NCI-H187 (cell line): ENCODE results near the gene FAM3A.
A peak's percentile ranks its signal among the peaks of the same experiment; 100 is the strongest.

Experiments
- DNase-seq, 2 experiments: peaks; one replicate each; lab custom pipeline; 2025; lab: John Stamatoyannopoulos, UW

FAM3A gene

DNA sequence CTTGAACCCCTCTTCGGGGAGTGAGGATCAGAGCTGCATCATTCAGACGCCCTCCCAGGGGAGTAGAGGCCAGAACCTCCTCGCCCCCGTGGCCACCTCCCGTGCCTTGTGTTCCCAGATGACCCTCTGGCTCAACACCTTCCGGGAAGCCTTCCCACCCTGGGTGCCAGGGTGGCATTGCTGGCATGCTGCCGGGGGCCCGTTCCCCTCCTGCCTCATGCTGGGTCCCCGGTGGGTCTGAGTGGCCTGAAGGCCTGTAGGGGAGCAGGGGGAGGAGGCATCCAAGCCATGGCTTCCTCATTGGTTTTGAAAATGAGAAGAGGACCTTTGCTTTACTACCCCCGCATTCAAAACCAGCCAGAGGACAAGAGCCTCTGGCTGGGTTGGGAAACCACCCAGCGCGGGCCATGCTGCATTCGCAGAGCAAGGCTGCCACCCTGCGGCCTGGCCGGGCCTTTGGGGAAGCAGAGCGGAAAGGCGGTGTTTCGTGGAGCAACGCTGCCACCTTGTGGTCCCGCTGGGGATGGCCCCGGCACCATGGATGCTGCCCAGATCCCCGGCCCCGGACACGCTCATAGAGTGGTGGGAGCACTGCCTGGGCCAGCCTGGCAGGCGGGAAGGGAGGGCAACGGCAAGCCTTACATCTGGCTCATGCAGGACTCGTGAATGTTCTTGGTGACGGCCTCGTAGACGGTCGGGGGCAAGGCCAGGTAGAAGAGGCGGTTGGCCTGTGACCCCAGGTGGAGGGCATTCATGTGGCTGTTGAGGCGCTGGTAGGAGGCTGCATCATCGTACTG, 18.7 kb upstream of the FAM3A start:
- peak; percentile 77 to 86 for DNase-seq

DNA sequence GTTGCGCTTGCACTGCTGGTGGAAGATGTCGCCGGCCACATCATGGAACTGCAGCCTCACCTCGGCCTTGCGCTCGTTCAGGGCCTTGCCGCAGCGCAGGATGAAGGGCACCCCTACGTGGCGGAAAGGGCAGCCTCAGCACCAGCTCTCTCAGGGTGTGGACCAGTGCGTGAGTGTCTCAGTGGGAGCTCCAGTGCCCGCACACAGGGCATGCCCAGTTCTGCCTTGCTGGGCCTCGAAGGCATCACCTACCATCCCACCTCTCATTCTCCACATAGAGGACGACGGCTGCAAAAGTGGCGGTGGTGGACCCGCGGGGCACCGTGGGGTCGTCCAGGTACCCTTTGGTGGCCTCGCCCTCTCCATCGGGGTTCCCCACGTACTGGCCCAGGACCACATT, 16.7 kb upstream of the FAM3A start:
- DNase-seq = no peak

DNA sequence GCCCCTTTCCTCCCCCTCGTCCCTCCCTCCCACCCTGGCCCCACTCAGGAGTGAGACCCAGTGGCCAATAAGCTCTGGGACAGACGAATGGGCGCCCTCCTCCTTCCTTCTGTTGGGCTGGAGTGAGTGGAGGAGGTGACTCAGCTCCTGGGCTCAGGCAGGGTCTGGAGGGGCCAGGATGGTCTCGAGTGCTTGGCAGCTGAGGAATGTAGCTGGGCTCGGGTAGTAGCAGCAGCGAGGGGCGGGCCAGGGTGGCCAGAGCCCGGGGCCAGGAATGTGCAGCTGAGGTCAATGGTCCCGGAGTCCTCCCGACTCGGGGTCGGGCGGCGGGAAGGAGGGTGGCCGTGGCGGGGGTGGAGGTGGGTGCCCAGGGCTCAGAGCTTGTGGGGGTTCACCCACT, 15.6 kb upstream of the FAM3A start:
- no peak for DNase-seq

DNA sequence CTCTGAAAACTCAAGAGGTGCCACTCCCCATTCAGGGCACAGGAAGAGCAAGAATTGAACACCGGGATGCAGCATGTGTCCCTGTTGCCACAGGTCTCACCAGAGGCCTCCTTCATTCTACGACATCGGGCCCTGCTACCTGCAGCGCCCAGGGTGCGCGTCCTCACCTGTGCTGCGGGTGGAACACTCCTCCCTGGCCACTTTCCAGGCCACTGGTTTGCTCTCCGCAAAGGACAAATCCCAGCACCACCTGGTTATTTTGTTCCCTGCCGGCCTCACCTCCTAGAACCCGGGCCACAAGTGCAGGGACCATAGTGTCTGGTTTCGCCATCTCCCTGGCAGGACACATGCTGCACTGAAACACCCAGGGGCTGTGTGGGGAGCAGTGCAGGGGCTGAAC, 14.3 kb upstream of the FAM3A start:
- DNase-seq = no peak

DNA sequence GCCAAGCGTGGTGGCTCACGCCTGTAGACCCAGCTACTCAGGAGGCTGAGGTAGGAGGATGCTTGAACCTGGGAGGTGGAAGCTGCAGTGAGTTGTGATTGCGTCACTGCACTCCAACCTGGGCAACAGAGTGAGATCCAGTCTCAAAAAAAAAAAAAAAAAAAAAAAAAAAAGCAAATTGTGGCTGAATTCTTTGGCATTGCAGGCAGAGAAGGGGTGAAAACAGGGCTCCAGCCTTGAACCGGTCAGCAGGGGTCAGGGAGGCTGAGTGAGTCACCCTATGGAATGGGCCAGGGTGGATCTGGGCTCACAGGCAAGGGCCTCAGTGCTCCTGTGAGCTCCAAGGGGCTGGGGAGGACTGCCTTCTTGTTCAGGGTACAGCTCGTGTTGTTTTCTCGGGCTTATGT, 13.2 kb upstream of the FAM3A start:
- DNase-seq = no peak

DNA sequence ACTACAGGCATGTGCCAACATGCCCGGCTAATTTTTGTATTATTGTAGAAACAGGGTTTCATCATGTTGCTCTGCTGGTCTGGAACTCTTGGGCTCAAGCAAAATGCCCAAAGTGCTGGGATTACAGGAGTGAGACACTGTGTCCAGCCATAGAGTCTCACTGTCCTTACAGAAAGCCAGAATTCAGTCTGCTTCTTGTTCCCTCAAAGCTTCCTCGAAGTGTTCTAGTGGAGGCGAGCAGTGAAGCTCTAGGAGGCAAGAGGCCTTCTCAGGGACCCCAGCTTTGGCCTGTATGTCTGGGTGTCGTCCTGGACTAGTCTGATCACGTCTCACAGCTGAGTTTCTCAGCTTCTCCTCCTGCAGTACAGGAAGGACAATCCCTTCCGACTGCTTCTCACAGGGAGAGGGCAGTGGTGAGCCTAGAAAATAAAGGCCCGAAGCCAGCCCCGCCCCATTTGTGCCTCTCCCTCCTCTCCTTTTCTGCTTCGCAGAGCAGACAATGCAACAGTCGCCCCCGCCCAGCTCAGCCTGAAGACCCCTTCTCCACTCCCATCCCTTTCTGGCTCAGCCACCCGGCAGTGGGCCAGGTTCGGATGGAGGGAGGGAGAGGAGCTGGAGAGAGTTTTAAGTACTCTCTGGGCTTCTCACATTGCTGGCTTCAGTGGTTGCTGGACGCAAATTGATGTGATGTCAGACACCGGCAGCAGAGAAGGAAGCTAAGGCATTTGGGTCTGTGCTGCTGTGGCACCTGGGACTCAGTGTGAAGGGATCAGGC, 11.1 kb upstream of the FAM3A start:
- peak; percentile 26 to 60 for DNase-seq

DNA sequence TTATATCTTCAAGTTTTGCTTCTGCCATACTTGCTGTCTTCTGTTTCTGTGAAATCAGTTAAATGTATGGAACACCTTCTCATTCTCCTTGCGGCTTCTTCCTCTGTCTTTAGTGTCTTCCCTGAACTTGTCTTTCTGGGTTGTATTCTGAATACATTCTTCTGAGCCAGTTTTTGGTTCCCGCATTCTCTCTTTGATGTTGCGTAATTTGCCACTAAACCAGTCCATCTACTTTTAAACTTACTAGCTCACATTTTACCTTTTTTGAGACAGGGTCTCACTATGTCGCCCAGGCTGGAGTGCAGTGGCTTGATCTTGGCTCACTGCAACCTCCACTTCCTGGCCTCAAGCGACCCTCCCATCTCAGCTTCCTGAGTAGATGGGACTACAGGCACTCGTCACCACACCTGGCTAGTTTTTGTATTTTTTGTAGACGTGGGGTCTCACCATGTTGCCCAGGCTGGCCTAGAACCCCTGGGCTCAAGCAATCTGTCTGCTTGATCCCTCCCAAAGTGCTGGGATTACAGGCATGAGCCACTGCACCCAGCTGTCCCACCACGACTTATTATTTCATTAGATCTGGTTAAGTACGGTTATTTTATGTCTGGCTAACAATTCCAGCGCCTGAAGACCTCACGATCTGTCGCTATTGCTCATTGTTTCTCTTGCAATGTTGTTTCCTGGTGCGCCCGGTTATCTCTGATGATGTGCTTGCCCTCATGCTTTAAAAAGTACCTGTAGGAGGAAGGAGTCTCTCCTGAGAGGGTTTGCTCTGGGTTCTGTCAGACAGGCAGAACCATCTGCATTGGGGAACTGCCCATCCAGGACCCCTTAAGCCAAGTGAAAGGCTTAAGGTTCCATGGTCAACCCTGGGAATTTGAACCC, 9.8 kb upstream of the FAM3A start:
- DNase-seq = no peak

DNA sequence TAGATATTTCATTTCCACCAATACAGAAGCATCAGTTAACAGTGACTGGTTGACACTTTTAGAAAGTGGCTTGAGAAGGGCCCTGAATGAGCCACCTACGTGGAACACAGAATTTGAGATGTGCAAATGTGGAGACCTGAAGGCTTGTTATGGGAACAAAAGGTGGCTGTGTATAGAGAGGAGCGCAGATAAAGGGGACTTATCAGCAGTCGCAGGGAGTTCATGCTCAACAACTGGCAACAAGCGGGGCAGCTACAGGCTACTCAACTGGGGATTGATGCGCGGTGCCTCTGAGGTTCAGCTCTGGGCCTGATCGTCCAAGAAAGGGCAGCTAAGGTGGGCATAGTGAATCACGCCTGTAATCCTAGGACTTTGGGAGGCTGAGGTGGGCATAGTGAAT, 3.4 kb upstream of the FAM3A start:
- DNase-seq = no peak

DNA sequence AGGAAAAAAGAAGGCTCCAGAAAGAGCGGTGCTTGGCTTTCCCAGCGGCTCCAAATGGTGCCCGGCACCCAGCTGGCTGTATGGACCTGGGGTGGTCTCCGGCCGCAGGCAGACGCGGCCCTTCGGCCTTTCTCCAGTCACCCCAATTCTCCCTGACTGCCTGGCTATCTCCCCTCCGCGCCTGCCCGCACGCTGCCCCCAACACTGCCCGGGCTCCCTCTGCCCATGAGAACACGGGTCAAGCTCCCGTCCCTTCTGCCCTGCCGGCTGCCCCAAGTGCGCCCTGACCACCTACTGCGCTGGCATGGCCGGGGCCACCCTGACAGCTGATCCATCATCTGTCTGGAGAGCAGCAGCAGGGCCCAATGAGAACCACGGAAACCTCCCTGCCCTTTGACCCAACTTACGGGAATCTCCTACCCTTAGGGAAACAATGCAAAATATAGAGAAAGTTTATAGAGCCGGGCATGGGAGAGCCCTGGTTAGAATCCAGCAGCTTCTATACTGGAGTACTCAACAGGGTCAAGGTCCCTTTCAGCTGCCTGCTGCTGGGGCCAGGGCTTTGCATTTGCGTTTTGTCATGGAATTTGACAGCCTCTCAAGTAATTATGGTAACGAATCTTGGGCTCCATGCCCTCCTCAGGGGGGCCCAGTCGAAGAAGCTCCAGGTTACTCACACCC, 1.2 kb upstream of the FAM3A start:
- no peak for DNase-seq

DNA sequence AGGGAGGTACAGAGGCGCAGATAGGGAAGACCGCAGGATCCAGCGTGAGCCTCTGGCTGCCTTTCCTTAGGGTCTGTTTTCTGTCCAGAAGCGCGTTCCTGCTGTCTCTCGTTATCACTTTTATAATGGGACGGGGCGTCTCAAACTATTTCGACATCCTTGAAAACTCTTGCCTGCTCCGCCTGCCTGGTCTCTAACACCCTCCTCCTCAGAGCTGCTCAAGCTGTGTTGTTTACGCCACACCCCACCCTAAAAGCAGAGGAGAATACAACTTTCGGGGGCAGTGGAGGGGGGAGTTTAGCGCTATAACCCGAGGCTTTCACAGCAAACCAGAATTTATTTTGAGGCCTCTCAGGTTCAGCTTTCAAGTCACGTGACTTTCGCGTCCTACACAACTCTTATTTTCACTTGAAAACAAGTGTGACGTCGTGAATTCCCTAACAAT, 646 bp upstream of the FAM3A start:
- DNase-seq = no peak

DNA sequence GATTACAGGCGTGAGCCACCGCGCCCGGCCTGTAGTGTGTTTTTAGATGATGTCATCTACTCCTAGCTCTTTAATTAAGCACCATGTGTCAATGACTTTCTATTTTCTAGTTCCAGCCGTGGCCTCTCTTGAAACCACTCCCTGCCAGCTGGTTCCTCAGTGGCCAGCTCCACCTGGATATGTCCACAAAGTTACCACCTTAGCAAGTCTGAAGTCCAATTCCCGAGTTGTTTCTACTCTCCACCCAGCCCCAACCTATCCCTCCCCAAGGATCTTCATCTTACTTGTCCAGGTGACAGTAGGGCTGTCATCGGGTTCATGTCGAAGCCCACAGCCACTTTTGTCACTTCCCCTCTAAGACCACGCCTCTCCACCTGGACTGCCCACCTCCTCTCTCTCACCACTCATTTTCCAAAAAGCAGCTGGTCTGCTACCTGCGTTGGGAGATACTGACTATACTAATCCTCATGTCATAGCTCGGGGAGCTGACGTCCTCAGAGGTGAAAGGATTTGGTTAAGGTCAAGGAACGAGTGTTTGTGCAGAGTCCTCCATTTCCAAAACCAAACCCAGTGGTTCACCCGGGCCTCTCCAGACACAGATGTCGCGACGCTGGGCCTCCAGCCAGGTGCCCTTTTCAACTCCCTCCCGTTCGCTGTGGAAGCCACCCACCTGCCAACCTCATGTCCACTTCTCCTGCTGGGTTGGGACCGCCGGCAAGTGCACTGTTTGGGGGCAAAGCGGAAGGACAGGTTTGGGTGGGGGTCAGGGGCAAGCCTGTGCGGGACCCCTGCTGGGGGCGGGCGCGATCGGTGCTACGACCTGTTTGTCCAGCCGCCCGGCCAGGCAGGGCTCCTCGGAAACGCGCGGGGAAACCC, 704 bp downstream of the FAM3A start:
- DNase-seq = no peak

DNA sequence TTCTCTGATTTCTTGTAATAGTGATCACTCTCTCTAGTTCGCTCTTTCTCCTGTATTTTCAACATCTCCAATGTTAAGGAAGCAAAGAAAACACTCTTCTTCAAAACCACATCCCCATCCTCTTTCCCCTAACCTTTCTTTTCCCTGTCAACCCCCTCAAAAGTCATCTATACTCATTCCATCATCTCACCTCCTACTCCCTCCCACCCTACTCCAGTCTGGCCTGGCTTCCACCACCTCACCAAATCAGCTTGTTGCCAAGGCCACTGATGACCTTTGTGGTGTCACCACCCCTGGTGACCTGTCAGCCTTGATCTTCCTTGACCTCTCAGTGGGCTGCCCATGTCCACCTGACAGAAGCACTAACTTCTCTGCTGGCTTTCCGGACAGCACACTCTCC, 2.3 kb downstream of the FAM3A start:
- DNase-seq = no peak

DNA sequence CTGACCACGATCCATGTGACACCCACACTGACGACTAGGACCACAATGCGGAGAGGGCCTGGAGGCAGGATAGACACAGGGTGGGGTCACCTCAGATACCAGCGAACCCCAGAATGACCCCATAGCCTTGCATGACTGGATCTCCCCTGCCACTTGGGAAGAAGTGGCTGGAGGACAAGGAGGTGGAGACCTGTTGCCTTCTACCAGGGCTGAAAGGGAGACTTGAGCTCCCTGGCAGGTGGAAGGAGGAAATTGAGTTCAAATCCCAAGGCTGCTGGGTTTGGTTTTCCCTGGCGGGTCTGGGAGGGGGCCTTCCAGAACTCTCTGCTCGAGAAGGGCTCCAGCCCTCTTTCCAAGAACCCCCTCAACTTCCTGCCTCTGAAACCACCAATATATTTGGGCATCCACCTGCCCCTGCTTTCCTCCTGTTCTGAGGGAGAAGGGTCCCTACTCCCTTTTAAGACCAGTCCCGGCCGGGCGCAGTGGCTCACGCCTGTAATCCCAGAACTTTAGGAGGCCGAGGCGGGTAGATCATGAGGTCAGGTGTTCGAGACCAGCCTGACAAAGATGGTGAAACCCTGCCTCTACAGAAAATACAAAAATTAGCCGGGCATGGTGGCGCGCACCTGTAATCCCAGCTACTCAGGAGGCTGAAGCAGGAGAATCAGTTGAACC, 3.0 kb downstream of the FAM3A start:
- no peak for DNase-seq

DNA sequence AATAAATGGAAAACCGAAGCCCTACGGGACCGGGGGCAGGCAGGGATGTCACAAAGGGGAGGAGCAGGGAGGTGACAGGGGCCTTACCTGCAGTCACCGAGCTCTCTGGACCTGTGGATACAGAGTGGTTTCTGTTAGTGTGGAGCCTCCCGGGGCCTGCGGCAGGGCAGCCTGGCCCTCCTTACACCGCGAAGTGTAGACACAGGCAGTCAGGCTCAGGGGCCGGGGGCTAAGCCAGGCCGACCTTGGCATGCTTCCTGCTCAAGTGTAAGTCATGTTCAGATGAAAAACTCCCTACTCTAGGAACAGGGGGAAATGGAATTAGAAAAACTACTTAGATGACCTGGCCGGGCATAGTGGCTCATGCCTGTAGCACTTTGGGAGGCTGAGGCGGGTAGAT, 4.3 kb downstream of the FAM3A start:
- no peak for DNase-seq

DNA sequence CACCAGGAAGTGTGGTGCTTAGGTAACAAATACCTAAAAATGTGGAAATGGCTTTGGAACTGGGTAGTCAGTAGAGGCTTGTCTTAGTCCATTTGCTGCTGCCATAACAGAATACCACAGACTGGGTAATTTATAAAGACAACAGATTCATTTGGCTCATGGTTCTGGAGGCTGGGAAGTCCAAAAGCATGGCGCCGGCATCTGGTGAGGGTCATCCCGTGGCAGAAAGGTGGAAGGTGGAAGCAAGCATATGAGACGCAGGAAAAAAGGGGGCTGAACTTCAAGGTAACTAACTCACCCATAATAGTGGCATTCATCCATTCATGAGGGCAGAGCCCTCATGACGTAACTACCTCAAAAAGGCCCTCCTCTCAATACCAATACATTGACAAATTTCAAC, 6.6 kb downstream of the FAM3A start:
- no peak for DNase-seq

DNA sequence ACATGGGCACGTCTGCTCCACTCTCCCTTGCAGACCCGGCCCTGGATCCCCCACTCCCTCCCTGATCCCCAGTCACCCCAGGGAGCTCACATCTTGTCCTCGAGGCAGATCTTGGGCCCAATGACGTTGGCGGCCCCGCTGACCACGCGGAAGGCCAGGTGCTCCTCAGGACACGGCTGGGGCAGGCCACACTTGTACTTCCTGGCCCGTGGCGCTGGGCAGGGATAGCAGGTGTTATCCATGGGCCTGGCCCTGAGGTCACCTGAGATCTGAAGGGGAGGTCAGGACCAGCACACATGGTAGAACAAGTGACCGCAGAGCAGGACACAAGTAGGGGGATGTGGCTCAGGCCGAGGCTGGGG, 7.7 kb downstream of the FAM3A start:
- DNase-seq = no peak

DNA sequence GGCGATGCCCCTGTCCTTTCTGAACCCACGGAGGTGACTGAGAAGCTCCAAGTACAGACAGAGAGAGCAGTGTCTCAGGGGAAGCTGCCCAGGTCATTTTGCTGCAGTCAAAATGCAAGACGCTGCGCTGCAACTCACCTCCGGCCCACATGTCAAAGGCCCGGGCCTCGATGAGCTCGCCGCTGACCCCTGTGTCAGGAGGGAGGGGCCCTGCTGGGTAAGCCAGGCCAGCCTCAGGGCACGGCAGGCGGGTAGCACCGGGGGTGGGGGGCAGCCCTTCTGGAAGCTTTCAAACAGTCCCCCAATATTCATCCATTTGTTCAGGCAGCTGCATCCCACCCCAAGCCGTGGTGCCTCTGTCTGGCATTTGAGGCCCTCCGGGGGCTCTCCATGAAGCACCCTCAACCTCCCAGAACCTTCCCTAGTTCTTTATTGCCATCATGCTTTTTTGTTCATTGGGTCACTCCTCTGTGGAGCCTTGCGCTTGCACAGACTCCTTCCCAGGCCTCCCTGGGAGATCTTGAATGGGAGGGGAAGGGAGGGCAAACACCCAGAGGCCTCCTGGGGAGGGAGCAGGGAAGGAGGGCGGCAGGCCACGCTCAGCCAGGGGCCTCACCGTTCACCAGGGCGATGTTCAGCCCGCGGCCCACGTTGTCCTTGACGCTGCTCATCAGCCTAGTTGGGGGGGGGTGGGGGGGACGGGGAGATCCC, 8.2 kb downstream of the FAM3A start:
- DNase-seq = no peak

DNA sequence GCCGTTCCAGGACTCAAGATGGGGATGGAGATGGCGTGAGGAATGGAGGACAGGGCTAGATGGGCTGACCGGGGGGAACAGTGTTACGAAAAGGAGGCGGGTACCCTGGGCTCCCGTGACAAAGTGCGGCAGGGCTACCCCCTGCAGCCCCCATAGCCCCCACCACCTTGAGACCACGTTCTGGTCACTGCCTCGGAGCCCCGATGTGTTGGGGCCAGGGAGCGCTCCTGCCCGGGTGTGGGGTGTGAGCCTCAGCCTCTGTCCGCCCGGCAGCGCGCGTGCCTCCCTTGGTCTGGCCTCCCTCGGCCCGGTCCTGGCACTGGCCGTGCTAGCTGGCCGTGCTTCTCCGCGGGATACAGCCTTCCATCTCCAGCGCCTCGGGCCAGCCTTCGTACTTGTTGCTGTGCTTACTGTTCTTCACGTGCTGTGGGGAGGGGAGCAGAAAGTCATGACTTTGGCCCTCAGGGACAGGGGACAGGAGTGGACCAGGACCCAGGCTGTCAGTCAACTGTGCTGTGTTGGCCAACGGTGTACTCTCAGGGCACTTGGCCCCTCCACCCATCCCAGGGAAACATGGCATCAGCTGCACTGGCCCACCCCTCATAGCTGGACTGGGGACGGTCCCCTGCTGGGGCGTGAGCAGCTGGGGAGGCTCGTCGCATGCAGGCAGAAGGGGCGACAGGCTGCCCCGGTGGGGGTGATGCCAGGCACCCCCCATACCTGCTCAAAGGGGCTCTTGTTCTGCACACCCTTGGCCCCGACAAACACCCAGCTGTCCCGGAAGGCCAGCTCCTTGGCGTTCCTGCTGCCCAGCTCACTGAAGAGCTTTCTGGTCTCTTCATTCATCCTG, 9.3 kb downstream of the FAM3A start:
- no peak for DNase-seq

DNA sequence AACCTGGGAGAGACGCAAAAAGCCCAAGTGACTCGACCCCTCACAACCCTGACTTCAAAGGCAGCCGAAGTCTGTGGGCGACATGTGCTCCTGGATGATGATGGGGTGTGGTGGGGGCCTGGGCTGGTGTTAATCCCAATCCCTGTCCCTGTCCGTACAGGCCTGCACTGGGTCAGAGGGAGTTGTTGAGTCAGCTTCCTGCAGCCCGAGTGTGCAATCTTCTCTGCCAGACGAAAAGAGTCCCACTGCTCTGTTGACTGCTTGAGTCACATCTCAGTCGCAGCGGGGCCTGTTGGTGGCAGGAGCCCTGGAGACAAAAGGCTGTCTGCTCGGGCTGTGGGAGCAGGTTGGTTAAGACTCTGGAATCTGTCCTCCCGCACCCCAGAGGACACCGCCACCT, 10.3 kb downstream of the FAM3A start:
- no peak for DNase-seq
